Activated T-helper 1 cell treated with anti-CD3 and anti-CD28 coated beads, Interleukin-2, amount 50 U/mL, for 16 hours (primary cell): ENCODE results near the gene SEMA6B.

Experiments
- DNase-seq, 2 donors: peaks; one replicate each; pipeline ENCODE4 v3.0.0-alpha.2; 2020; ENCODE audit warnings: low read depth in 1 of 2, low spot score in 1 of 2

SEMA6B gene

DNA sequence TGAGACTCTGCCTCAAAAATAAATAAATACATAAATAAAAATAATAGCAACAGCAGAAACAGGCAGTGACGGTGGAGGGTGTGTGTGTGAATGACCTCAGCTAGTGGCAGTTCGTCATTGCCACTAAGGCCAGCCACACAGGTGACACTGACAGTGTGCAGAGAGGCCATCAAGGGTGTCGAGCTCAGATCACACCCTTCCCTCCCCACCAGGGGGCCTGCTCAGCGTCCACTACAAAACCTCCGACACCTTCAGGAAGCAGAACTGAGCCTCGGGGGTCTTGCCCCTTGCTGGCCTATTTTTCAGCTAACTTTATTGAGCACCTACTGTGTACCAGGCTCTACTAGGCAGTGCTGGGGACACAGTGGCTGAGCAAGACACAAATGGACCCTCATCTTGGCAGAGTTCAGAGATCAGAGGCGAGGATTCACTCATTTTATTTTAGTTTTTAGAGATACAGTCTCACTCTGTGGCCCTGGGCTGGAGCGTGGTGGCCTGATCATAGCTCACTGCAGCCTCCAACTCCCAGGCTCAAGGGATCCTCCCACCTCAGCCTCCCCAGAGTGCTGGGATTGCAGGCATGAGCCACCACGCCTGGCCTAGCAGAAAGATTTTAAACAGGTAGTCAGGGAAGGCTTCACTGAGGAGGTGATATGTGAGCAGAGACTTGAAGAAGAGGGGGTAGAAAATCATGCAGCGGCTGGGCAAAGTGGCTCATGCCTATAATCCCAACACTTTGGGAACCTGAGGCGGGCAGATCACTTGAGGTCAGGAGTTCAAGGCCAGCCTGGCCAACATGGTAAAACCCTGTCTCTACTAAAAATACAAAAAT is 30.3 kb upstream of the SEMA6B start:
- DNase-seq = no peak

DNA sequence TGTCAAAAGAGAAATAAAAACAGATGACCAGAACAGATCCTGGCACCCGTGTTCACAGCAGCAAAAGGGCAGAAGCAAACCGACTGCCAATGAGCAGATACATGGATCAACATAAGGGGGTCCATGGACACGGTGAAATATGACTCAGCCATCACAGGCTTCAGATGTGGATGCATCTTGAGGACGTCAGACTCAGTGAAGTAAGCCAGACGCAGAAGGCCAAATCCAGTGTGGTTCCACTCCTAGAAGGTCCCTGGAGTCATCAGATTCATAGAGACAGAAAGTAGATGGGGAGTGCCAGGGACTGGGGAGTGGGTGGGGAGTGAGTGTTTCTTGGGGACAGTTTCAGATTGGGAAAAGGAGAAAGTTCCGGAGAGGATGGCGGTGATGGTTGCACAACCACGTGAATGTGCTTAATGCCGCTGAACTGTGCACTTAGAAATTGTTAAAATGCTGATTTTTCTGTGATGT is 28.8 kb upstream of the SEMA6B start:
- DNase-seq = no peak

DNA sequence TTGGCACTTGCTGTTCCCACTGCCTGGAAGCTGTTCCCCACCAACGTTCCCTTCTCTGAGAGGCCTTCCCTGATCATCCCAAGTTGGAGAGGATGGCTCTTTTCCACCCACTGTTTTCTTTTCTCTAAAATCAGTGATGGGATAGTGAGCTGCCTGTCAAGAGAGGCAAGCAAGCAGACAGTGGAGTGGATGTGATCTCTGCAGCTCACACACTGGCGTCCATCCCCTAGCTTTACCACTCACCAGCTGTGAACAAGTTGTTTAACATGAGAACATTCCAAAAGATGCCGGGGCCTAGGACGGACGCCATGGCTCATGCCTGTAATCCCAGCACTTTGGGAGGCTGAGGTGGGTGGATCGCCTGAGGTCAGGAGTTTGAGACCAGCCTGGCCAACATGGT is 28.0 kb upstream of the SEMA6B start:
- no peak for DNase-seq

DNA sequence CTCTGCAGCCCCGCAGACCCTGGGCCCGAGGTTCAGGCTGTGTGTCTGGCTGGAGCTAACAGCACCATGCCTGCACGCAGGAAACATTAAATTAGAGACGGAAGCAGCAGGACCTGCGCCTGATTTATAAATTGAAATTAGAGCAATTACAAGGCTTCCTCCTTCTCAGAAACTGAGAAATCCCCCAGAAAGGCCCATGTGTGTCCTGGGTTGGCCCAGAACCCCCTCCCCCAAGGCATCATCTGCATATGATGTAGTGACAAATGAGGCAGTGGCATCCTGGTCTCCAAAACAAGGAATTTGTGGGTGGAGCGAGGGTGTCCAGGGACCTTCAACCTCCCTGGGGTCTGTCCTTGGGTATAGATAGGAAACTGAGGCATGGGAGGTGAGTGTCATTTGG is 27.2 kb upstream of the SEMA6B start:
- DNase-seq = no peak

DNA sequence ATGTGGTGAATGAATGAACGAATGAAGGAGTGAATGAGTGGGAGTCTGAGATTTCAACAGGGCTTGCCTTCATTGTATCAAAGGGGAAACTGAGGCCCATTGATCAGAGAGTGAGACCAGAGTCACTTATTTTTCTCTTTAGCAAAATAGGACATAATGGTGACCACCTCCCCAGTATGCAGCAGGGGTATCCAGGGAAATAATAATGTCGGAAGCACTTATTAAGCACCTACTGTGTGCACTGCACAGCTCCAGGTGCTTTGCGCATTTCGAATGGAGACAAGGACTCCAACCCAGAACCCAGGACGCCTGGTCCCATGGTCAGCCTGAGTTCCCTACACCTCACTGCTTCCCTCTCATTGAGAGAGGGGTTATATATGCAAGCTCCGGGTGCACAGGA is 26.8 kb upstream of the SEMA6B start:
- no peak for DNase-seq

DNA sequence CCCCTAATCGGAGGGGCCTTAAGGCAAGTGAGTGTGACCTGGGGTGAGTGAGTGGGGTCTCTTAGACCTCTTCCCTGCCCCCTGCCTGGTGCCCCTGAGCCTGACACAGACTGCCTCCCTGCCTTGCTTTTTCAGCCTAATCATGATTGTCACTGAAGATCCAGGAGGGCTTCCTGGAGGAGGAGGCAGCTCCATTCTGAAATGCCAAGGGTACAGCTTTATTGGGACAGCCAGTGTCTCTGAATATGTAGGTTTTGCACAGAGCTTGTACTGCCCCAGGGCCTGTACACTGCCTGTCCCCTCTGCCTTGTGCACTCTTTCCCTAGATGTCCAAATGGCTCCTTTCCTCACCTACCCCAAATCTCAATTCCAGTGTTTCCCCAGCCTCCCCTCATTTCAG is 26.1 kb upstream of the SEMA6B start:
- DNase-seq = no peak

DNA sequence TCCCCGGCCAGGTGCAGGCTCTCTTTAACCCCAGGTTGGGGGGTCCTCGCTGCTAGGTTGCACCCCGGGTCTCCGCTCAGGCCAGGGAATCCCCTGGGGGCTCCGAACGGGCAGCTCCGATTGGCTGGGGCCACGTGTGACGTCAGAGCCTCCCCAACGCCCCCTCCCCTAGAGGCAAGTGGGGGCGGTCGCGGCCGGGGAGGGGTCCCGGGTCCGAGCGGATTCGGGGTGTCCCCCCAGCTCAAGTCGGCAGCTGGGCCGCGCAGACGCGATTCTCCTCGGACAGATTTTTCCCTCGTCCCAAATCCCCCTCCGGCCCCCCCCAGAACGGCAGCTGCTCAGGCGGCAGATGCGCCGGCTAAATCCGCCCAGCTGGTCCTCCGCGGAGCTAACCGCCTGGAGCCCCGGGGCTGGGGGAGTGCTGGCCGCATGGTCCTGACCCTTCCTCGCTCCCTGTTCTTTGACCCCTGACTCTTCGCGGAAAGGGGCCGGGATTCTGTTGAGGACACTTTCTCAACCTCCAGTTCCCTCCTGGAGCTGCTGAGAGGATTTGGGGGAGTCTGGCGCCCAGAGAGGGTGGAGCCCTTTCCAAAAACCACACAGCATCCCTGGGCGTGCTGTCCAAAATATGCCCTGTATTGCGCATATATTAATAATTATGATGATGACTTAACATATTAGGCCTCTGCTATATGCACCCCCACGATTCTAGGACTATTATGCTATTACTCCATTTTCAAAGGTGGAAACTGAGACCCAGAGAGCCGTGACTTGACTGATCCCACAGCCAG is 25.4 kb upstream of the SEMA6B start:
- no peak for DNase-seq

DNA sequence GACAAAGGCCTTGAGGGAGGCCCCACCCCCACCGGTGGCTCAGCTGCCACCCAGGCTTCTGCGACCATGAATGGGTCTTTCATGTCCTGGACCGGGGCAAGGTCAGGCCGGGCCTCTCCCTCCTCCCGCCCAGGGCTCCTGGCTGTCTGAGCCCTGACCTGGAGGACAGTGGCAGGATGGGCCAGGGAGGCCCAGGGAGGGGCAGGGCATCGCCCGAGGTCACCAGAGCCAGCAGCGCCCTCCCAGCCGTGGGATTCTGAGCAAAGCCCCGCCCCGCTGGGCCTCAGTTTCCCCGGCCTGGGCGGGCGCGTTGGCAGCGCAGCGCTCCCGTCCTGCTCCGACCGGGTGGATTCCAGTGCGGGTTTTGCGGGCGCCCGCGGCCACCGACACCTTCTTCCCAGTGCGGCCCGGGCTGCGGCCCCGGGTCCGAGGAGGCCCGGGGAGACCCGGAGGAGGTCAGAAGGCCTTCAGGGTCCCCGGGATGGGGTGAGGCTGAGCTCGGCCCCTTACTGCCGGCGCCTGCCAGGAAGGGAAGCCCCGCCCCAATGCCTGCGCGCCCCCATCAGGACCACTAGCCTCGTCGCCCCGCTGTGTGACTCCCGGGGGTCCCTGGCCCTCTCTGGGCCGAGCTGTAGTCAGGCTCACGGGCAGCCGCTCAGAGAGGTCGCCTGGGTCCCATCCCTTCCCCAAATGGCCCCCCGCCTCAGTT is 24.6 kb upstream of the SEMA6B start:
- no peak for DNase-seq

DNA sequence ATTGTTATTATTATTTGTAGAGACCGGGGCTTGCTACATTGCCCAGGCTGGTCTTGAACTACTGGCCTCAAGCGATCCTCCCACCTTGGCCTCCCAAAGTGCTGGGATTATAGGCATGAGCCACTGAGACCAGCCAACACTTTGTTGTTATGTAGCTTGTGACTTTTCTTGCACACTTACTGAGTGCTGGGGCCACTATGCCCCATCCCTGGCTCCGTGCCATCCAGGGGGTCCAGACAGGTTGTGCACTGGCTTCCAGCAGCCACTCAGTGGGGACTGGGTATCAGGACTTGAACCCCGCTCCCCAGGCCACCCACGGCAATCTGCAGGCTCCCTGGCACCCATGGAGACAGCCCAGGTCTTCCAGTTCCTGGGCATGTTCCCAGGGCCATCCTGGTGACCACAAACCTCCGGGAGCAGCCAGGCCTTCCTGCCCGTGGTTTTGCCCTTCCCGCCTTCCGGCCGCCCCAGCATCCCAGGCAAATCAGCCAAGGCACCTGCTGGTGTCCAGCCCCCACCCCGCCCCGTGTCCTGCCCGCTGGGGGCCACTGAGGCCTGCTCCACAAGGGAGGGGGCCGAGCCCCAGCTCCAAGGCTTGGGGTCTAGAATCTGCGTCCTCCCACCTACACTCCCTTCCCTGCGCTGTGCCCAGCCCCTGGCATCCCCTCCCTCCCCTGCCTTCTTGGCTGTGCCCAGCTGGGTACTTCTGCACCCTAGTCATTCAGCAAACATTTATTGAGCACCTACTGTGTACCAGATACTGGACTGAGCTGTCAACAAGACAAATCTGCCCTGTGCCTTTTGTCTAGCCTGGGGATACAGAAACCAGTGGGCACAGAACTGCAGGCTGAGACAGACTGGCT is 23.7 kb upstream of the SEMA6B start:
- DNase-seq = no peak

DNA sequence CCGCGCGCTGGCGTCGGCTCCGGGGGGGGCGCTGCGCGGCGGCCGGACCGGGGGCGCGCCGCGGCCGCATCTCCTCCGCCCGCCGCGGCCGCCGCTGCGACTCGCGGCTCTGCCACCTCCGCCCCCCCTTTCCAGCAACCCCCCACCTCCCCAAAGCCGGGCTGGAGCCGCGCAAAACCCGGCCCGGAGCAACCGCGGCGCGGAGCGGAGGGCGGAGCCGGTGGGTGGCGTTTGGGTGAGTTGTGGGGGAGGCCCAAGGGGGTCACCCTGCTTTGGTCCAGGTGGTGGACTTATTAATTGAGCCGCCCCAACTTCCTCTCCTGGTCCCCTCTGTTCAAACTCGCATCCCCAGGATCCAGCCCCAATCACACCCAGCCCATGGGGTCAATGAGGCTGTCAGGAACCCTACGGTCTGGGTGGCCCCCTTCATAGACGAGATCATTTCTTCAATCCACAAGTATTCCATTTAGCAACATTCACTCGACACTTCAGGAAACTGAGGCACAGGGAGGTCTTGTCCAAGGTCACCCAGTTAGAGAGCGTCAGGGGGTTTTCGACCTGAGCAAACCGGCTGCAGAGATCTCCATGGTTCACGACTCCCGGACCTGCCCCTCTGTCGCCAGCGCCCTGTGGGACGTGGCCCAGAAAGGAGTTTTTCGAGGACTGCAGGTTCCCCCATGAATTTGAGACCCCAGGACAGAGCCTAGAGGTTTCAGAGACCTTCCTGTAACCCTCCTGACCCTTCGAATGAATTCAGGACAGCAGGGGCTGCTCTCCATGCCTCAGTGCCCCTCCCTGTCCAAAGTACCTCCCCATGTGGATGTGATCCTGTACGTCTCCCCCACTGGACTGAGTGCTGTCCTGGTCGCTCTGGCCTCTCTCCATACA is 22.4 kb upstream of the SEMA6B start:
- DNase-seq = no peak

DNA sequence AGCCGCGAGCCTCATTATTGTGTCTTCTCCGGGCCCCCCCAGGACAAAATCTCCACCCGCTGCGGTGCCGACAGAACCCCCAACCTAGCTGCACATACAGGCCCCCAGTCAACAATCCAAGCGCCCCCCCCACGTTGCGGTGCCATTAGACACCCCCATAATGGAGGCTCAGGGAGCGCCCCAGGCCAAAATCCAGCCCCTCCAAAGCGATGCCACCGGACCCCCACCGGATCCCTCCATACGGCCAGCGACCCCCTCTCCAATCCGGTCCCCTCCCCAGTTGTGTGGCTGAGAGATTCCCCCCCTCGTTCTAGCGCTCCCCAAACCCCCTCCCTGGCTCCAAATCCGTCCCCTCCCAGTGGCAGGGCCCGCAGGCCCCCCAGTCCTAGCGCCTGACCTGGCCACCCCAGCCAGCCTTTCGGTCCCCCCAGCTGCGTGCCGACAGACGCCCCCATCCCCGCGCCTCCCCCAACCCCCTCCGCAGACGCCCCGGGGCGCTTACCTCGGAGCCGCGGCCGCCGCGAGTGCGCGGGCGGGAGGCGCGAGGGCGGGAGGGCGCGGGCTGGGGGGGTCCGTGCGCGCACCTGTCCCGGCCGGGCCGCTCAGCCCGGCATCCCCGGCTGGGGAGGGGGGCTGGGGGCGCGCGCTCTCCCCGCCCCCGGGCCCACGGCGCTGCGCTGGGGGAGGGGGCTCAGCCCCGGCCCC is 21.6 kb upstream of the SEMA6B start:
- DNase-seq = no peak

DNA sequence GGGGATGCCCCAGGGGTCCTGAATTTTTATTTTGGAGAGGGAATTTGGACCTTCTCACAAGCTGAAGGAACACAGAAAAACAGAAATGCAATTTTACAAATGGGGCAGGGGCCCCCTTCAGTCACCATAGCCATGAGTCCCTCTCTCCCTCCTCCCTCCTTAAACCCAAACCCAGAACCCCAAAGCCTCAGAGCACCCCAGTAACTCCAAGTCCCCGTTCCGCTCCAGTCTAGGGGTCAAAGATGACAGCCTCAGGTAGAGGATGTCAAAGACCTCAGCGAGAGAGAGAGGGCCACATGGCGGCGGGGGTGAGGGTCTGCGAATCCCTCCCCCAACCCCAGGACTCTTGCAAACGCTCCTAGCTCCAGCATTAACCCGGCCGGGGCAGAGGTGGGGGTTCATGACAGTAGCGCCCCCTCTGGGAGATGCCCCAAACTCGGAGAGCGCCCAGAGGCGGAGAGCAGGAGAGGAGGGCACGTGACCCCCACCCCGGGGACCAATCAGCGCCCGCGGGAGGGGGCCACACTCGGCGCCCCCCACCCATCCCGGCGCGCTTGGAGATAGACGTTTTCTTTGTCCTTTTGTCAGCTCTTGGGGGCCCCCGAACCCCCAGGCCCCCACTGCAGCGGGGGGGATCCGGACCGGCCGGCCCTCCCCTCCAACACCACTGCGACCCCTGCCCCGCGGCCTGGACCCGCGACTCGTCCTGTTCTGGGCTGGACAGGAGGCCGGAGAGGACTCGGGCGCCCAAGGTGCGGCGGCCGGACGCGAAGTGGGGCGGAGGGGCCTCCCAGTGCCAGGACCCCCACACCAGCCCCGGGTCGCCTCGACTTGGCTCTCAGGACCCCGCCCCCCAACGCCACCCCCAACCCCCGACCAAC is 20.8 kb upstream of the SEMA6B start:
- no peak for DNase-seq

DNA sequence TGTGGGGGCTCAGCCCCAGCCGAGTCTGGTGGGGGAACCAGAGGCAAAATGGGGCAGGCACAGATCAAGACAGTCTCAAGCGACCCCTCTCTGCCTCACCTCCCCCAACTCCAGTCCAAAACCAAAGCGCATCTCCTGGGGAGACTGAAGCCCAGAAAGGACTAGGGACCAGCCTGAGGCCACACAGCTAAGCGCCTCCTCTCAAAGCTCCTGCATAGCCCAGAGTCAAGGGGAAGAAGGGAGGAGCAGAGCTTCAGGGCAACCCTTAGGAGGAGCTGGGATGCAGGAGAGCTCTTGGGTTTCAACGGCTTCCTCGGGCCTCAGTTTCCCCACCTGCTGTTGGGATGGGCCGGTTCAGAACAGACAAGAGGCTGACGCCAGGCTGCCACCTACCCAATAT is 19.9 kb upstream of the SEMA6B start:
- no peak for DNase-seq

DNA sequence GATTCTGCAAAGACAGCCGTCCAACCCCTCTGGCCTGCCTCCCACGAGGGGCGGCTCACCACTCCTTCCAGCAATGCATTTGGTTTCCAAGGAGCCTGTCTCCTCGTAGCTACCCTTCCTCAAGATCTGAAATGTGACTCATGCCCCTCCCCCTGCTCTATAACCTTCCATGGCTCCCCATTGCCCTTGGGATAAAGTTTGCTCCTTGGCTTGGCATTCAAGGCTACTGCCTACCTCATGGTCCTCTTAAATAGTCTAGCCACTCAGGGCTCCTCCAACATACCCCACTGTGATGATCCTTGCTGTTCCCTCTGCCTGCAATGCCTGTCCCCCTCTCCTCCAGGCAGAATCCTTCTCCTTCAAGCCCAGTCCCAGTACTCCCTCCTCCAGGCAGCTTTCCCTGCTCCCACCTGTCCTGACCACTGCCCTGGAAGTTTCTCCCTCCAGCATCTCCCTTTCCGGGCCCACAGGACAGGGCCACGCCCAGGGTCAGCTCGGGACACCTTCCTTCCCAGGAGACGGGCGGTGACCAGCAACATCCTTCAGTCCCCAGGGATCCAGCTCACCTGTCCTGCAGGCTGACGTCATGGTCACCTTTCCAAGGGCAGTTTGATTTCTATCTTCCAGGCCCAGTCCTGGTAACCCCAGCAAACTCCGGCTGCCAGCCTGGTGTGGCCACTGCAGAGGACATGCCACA is 19.2 kb upstream of the SEMA6B start:
- no peak for DNase-seq

DNA sequence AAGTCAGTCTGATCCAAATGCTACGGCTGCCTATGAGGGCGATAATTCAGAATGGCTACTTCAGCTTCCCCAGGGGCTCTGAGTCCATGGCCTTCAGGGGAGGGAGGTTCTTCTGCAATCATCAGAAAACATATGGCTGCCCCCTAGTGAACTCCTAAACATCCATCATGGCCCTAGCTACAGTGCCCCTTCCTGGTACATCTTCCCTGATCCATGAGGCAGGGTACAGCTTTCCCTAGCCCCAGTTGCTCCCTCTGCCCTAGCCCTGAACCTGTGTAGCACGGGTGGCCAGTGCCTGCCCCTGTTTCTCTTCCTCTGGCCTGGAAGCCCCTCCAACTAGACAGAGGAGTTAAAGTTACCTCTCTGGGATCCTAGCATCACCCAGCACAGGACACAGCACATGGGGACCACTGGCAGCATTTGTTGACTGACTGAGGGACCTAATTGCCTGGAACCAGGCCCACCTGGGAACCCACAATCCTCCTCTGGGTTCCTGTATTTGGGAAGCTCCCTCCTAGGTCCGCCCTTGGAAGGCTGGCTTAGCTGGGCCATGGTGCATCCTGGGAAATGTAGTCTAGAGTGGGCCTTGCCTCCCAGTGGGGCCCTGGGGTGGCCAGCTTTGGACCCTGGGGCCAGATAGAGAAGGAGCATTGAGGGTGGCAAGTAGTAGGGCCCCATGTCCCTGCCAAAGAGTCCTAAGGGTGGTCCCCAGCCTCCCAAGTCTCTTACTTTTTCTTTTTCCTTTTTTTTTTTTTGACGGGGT is 17.7 kb upstream of the SEMA6B start:
- DNase-seq = no peak

DNA sequence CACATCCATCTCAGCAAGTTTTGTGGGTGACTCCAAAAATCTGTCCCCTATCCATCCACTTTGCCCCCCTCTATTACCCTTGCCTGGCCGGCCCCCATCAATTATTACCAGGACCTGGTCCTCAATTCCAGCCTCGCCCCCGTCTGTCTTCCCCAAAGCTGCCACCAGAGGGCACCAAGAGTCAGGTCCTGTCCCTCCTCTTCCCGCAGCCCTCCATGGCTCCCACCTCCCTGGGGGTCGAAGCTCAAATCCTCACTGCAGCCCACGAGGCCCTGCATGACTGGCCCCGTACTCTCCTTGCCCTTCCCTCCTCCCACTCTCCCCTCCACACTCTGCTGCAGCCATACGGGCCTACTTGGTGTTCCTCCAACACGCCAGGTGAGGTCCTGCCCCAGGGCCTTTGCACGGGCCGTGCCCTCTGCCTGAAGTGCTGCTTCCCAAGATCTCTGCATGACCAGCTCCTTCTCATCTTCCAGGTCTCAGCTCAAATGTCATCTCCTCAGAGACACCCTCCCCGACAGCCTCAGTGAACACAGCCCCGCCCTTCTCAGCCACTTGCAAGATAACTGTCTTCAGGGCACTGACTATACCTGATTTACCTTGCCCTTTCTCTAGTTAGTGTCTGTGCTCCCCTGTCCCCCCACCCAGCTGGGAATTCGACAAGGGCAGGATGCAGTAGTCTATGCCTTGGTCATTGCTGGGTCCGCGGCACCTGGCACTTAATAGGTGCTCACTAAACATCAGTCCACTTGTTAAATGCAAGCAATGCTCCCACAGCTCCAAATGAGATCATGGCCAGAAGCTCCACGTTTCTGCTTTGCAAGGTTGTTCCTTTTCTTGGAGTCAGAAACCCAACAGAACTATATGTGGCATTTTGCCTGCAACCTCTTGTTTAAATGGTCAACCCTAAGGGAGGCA is 16.8 kb upstream of the SEMA6B start:
- peak; percentile 48 to 58 for DNase-seq
